T-helper 1 cell treated with Interleukin-12 subunit alpha and Interleukin-12 subunit beta and Interleukin-4 antibody, amounts not matched to agents 30 μg/mL and 1 μg/mL, for 36 hours (primary cell): ENCODE measurements around the gene SFTA2.

Experiments
- H3K27ac Mint-ChIP-seq: one replicate; pipeline ENCODE4 v1.8.0; 2021; ENCODE audit warnings: mild to moderate bottlenecking, mixed read lengths
- H3K27me3 Mint-ChIP-seq: one replicate; pipeline ENCODE4 v1.8.0; 2021; ENCODE audit warnings: low read depth, mixed read lengths
- H3K36me3 Mint-ChIP-seq: one replicate; pipeline ENCODE4 v1.8.0; 2021; ENCODE audit warnings: low read depth, mixed read lengths
- H3K4me1 Mint-ChIP-seq: one replicate; pipeline ENCODE4 v1.8.0; 2021; ENCODE audit warnings: low read depth, mixed read lengths
- H3K4me3 Mint-ChIP-seq: one replicate; pipeline ENCODE4 v1.8.0; 2021; ENCODE audit warnings: mild to moderate bottlenecking, moderate library complexity, mixed read lengths
- H3K9me3 Mint-ChIP-seq: one replicate; pipeline ENCODE4 v1.8.0; 2021; ENCODE audit warnings: mixed read lengths

SFTA2 gene

DNA sequence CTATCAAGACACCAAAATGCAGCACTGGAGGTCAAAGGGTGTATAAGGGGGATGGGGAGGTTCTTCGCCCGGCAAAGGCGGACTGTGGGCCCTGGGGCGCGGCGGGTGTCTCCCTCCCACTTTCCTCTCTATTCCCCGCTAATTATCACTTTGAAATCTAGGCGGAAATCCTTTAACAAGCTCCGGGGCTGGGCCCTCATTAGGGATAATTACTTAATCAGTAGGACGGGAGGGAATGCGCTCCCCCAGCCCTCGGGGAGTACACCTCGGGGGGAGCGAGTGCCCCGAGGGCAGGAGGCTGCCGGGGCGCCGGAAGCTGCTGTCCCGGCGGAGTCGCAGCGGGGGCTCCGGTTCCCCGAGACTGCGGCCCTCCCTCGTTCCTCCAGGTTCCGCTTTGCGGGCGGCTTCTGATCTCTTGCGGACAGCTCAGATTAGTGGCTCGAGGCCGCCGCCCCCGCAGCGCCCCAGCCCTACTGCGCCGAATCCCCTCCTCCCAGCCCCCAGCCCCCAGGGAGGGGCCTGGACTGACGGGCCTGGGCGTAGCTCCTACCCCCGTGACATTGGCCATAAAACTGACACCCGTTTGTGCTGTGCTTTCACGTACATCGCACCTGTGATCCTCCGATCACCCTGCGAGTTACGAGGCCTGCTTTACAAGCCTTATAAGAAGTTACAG, 23.5 kb upstream of the SFTA2 start:
- H3K36me3 Mint-ChIP-seq = no peaks in the 10 kb centered on the region
- H3K27ac Mint-ChIP-seq = no peak overlapping the region
- no peaks in the 10 kb centered on the region for H3K9me3 Mint-ChIP-seq
- peaks cover 81% of the 10 kb centered on the region for H3K27me3 Mint-ChIP-seq
- peak overlapping the region; percentile 64 for H3K4me3 Mint-ChIP-seq
- H3K4me1 Mint-ChIP-seq = peaks cover 8% of the 10 kb centered on the region

DNA sequence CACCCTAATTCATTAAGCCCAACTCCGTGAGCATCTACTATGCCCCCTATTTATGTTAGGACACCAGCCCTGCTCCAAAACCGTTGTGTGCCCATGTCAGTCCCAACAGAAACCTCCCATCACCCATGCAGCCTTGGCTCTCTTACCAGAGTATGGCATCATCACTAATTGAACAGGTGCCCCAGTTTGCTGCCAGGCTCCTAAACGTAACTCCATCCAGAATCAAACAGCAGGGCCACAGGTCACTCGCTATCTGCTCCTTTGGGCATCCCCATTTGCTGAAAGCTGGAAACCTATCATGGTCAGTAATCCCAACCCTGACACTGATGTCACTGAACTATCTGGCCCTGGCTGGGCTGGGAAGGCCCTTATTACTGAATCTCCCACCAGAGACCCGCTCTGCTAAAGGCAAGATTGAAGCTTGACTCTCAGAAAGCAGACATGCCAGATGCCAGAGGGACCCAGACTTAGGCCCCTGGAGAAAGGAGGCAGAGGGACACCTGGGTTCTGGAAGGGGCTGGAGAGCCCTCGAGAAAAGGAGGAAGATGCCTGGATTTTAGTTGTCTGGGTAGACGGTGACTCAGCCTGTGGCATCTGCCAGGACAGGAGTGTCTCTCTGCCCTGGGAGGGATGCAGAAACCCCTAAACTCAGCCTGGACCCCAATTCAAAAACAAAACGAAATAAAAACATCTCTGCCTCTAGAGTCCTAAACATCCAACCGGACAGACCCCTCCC, 22.8 kb upstream of the SFTA2 start:
- Mint-ChIP-seq H3K27me3 (peaks cover 86% of the 10 kb centered on the region), H3K27ac (no peak overlapping the region), H3K4me1 (peaks cover 8% of the 10 kb centered on the region)

DNA sequence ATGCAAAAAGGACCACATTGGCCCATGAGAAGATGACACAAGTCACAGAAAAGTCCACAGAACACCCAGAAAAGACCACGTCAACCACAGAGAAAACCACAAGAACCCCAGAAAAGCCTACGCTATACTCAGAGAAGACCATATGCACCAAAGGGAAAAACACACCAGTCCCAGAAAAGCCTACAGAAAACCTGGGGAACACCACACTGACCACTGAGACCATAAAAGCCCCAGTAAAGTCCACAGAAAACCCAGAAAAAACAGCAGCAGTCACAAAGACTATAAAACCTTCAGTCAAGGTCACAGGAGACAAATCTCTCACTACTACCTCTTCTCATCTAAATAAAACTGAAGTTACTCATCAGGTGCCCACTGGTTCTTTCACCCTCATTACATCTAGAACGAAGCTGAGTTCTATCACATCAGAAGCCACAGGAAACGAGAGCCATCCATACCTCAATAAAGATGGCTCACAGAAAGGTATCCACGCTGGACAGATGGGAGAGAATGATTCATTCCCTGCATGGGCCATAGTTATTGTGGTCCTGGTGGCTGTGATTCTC, 20.0 kb upstream of the SFTA2 start:
- no peak overlapping the region for H3K4me3 Mint-ChIP-seq
- no peaks in the 10 kb centered on the region for H3K36me3 Mint-ChIP-seq
- peaks cover 92% of the 10 kb centered on the region for H3K27me3 Mint-ChIP-seq
- H3K4me1 Mint-ChIP-seq = peaks cover 8% of the 10 kb centered on the region
- no peaks in the 10 kb centered on the region for H3K9me3 Mint-ChIP-seq
- H3K27ac Mint-ChIP-seq = no peak overlapping the region

More for the DNA sequence above, 22.8 kb upstream of the SFTA2 start:
- Mint-ChIP-seq H3K4me3 (peak overlapping the region; percentile 57), H3K9me3 (no peaks in the 10 kb centered on the region), H3K36me3 (no peaks in the 10 kb centered on the region)

DNA sequence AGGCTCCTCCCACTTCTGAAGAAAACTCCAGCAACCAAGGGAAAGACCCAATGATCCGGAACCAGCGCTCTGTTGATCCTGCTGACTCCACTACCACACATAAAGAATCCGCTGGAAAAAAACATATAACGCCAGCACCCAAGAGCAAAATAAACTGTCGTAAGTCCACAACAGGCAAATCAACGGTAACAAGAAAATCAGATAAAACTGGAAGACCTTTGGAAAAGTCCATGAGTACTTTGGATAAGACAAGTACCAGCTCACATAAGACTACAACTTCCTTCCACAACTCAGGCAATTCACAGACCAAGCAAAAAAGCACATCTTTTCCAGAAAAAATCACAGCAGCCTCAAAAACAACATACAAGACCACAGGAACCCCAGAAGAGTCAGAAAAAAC, 16.8 kb upstream of the SFTA2 start:
- no peaks in the 10 kb centered on the region for H3K36me3 Mint-ChIP-seq
- peaks cover 3% of the 10 kb centered on the region for H3K4me1 Mint-ChIP-seq
- no peak overlapping the region for H3K27ac Mint-ChIP-seq
- no peaks in the 10 kb centered on the region for H3K9me3 Mint-ChIP-seq
- peaks cover 88% of the 10 kb centered on the region for H3K27me3 Mint-ChIP-seq
- no peak overlapping the region for H3K4me3 Mint-ChIP-seq

DNA sequence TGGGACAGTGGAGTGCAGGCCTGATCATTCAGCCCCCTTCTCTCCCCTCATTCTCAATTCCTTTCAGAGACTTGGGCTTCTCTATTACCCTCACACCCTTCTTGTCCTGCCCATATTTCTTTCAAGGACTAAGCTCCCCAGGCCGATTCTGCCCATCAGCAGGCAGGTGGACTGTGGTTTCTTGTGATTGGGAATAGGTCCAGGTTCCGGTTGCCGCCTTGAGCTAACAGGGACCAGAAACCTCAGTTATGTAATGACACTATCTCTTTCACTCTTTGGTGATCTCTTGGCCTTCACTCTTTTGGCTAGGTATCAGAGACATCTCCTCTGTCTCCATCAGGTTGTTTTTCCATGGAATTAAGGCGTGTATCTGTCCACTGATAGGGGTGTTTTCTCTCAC, 15.3 kb upstream of the SFTA2 start:
- no peak overlapping the region for H3K4me3 Mint-ChIP-seq
- no peak overlapping the region for H3K27ac Mint-ChIP-seq
- H3K27me3 Mint-ChIP-seq = peaks cover 89% of the 10 kb centered on the region
- no peaks in the 10 kb centered on the region for H3K9me3 Mint-ChIP-seq
- H3K36me3 Mint-ChIP-seq = no peaks in the 10 kb centered on the region
- H3K4me1 Mint-ChIP-seq = peaks cover 3% of the 10 kb centered on the region

DNA sequence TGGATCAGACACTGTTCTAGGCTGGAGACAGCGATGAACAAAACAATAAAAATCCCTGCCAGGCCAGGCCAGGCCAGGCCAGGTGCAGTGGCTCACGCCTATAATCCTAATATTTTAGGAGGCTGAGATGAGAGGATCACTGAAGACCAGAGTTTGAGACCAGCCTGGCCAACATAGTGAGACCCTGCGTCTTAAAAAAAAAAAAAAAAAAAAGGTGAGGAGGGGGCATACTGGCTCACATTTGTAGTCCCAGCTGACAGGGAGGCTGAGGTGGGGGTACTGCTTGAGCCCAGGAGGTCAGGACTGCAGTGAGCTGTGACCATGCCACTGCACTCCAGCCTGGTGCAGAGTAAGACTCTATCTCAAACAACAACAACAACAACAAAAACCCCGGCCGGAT, 13.3 kb upstream of the SFTA2 start:
- Mint-ChIP-seq H3K4me3 (no peak overlapping the region), H3K4me1 (no peaks in the 10 kb centered on the region), H3K9me3 (no peaks in the 10 kb centered on the region), H3K27ac (no peak overlapping the region), H3K36me3 (no peaks in the 10 kb centered on the region), H3K27me3 (peaks cover 86% of the 10 kb centered on the region)

DNA sequence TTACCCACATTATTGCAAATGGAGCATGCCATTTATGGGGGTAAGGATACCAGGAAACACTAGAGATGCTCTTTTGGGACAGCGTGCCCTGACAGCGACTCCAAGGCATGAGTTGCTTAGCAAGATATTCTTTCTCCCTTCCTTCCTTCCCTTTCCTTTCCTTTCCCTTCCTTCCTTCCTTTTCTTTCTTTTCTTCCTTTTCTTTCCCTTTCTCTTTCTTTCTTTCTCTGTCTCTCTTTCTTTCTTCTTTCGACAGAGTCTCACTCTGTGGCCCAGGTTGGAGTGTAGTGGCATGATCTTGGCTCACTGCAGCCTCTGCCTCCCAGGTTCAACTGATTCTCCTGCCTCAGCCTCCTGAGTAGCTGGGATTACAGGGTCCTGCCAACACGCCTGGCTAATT, 12.1 kb upstream of the SFTA2 start:
- no peak overlapping the region for H3K27ac Mint-ChIP-seq
- no peak overlapping the region for H3K4me3 Mint-ChIP-seq
- H3K36me3 Mint-ChIP-seq = no peaks in the 10 kb centered on the region
- no peaks in the 10 kb centered on the region for H3K9me3 Mint-ChIP-seq
- peaks cover 80% of the 10 kb centered on the region for H3K27me3 Mint-ChIP-seq
- H3K4me1 Mint-ChIP-seq = no peaks in the 10 kb centered on the region

DNA sequence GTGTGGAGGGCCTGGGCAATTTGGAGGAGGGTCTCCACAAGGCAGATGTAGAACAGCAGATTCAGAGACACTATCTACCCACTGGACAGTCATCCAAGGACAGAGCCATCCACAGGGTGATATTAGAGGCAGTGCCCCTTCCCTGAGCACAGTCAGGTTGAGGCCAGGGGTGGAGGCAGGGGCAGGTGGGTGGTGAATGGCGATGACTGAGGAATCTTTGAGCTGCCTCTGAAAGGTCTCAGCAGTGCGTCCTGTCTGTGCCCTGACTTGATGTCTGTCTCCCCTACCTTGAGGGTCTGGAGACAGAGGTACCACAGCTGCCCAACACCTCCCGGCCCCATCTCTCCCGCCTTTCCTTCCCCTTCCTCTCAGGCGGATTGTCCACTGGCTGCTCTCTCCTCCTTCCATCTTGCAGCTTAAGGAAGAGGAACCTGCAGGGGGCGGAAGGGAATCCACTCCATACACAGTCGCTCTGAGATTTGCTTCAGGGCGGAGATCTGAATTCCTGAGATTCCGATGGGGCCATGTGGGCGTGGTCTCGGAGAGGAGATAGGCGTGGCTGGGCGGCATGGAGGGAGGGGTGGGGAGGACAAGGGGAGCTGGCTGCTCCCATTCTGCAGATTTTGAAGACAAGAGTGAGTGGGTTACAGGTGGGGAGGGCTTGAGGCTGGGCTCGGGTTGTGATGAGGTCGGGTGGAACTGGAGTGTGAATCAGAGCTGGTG, 10.5 kb upstream of the SFTA2 start:
- no peaks in the 10 kb centered on the region for H3K36me3 Mint-ChIP-seq
- H3K4me1 Mint-ChIP-seq = no peaks in the 10 kb centered on the region
- H3K27me3 Mint-ChIP-seq = peaks cover 71% of the 10 kb centered on the region
- no peak overlapping the region for H3K4me3 Mint-ChIP-seq
- H3K9me3 Mint-ChIP-seq = no peaks in the 10 kb centered on the region
- H3K27ac Mint-ChIP-seq = no peak overlapping the region

DNA sequence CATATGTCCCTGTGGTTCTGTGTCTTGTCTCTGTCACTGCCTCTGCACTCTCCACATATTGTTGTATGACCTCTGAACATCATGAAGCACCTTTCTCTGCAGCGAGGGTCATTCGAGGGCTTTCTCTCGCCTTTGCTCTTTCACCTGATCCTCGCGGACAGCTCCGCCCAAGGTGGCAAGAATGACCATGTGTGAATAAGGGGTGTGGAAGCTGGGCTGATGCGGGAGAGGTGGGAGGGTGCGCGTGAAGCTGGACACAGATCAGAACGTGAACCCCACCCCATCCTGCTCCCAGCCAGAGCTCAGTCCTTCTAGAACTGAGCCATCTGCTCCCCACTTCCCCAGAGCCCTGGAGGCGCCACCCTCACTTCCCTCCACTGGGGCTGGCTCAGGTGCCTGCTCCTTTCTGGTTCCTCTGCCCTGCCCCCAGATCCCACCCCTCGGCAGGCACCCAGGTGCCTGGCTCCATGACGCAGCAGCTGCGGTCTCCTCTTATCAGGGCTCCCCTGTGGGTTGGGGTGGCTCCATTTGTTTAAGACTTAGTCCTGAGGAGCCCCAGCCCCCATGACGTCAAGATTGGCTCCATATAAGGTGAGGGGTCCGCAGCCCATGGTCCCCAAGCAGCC, 8.5 kb upstream of the SFTA2 start, which contains the start of gene MUCL3:
Gene MUCL3, plus strand, starts transcription at position 613 of the 626 bp plus-strand sequence. CDS start 27 bp downstream, outside the sequence.
- Mint-ChIP-seq H3K4me3 (no peak within 1 kb of the TSS), H3K36me3 (no peaks in the 10 kb centered on the region), H3K4me1 (no peaks in the 10 kb centered on the region), H3K9me3 (no peaks in the 10 kb centered on the region), H3K27ac (no peak within 1 kb of the TSS), H3K27me3 (peaks cover 61% of the 10 kb centered on the region)

DNA sequence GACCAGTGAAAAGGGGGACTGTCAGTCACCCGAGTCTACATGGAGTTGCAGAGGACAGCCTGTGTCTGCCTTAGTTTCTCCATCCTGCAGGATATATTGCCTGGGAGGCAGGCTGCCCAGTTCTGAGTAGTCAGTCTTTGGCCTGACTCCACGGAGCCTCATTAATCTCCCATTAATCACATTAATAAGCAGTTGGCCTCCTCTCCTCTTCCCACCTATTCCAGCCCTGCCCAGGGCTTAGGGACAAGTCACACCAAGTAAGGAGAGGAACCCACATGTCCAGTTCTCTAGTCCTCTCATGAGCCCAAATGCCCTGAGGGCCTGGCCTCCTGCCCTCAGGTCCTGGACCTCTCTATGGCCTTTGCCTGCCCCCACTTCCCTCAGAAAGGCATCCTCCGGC, 7.5 kb upstream of the SFTA2 start:
- H3K36me3 Mint-ChIP-seq = no peaks in the 10 kb centered on the region
- H3K4me1 Mint-ChIP-seq = no peaks in the 10 kb centered on the region
- no peaks in the 10 kb centered on the region for H3K9me3 Mint-ChIP-seq
- peaks cover 55% of the 10 kb centered on the region for H3K27me3 Mint-ChIP-seq
- no peak overlapping the region for H3K27ac Mint-ChIP-seq
- no peak overlapping the region for H3K4me3 Mint-ChIP-seq

DNA sequence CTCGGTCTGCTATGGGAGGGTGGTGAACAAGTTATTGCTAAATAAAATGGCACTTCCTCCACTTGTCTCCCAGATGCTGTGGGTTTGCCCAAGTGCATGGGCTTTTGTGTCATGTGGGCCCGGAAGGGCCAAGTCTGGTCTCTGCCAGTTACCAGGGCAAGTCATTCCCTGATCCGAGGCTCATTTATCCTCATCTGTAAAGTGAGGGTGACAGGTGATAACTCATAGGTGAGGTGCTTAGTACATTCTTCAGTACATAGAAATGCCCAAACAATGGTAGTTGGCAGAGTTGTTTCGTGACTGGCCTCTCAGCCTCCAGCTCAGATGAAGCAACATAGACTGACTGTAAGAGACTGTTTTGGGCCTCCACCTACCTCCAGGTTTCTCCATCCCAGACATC, 6.8 kb upstream of the SFTA2 start:
- H3K9me3 Mint-ChIP-seq = no peaks in the 10 kb centered on the region
- no peak overlapping the region for H3K27ac Mint-ChIP-seq
- no peaks in the 10 kb centered on the region for H3K36me3 Mint-ChIP-seq
- no peak overlapping the region for H3K4me3 Mint-ChIP-seq
- peaks cover 49% of the 10 kb centered on the region for H3K27me3 Mint-ChIP-seq
- no peaks in the 10 kb centered on the region for H3K4me1 Mint-ChIP-seq

DNA sequence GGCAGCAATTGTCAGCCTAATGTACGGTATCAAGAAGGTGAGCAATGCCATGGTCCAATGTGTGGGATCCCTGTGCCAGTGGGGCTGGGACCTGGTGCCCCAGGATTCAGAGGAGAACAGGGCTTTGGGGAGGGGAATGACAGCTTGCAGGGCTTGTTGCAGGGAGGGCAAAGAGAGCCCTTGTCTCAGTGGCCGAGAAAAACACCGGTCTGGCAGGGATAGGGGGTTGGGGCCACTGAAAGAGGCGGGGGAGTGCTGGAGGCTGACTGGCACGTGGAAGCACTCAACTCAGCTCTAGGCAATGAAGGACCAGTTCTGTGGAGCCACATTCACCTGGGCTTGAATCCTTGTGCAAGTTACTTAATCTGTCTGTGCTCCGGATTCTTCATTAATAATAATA, 5.3 kb upstream of the SFTA2 start:
- Mint-ChIP-seq H3K27ac (no peak overlapping the region), H3K36me3 (no peaks in the 10 kb centered on the region), H3K27me3 (peaks cover 35% of the 10 kb centered on the region), H3K4me1 (no peaks in the 10 kb centered on the region), H3K4me3 (no peak overlapping the region), H3K9me3 (no peaks in the 10 kb centered on the region)

DNA sequence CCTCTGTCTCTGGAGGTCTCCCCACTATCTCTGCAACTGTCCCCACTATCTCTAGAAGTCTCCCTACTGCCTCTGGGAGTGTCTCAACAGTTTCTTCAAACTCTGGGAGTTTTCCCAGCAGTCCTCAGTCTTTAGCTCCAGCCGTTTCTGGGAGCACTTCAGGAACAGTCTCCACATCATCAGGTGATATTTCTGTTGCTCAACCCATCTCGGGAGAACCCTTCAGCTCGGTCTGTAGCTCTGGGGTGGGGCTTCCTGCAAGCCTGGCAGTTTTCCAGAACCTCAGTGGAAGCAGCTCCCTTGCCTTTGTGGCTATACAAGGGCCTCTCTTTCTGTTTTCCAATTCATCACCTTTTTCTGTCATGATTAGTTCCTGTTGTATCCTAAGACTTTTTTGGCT, 3.0 kb upstream of the SFTA2 start:
- Mint-ChIP-seq H3K27me3 (peaks cover 18% of the 10 kb centered on the region), H3K36me3 (no peaks in the 10 kb centered on the region), H3K9me3 (no peaks in the 10 kb centered on the region), H3K4me1 (no peaks in the 10 kb centered on the region), H3K4me3 (no peak overlapping the region), H3K27ac (no peak overlapping the region)

DNA sequence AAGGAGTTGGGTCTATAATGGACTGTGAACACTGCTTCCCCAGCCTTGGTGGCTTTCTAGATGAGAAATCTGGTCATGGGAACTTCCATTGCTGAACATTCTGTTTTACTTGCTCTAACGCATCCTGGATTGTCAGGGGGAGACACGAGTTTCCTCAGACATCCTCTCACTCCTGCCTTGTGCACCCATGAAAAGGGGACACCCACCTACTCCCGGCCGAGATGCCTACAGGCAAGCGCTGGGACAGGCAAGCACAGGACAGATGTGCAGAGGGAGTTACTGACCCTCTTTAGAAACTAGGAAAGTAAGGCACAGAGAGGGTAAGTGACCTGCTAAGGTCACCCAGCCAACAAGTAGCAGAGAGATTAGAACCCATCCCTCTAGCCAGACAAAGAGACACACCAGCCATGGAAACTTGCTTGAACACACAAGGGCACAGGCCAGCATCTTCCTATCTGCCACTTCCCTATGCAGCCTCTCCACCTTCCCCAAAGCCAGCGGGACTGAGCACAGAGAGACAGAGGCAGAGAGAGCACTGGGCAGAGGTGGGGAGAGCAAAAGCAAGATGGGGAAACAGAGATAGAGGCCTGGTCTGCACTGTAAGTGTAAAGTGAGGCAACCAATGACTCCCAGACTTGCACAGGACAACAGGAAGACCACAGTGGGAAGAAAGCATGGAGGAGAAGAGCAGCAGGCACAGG, 845 bp upstream of the SFTA2 start:
- Mint-ChIP-seq H3K27ac (no peak overlapping the region), H3K36me3 (peaks cover 6% of the 10 kb centered on the region), H3K27me3 (peaks cover 8% of the 10 kb centered on the region)

More for the DNA sequence above, 845 bp upstream of the SFTA2 start:
- Mint-ChIP-seq H3K9me3 (no peaks in the 10 kb centered on the region), H3K4me3 (no peak overlapping the region), H3K4me1 (no peaks in the 10 kb centered on the region)
